ENCODE results near the gene VOPP1.
A peak's percentile ranks its signal among the peaks of the same experiment; 100 is the strongest.

The VOPP1 gene

GRCh38 chr7:55552320-55553023 is 19.8 kb downstream of the VOPP1 start:
- DNase-seq, result no peak

- DNase-seq, result no peak
These were observed 21.3 kb downstream of the VOPP1 start for GRCh38 chr7:55550841-55551537.

- no peak for DNase-seq
These were observed 22.2 kb downstream of the VOPP1 start for GRCh38 chr7:55550010-55550663.

GRCh38 chr7:55549457-55549856 is 22.8 kb downstream of the VOPP1 start:
- no peak for DNase-seq

GRCh38 chr7:55548295-55548731 is 24.0 kb downstream of the VOPP1 start:
- no peak for DNase-seq

- DNase-seq, result peak; percentile 16
These were observed 25.5 kb downstream of the VOPP1 start for GRCh38 chr7:55546814-55547213.

GRCh38 chr7:55545496-55545895 is 26.8 kb downstream of the VOPP1 start:
- DNase-seq, result no peak

- no peak for DNase-seq
These were observed 32.0 kb downstream of the VOPP1 start for GRCh38 chr7:55540226-55540858.

GRCh38 chr7:55539380-55539779 is 32.9 kb downstream of the VOPP1 start:
- DNase-seq, result no peak

- no peak for DNase-seq
These were observed 33.8 kb downstream of the VOPP1 start for GRCh38 chr7:55538538-55538937.

- DNase-seq, result no peak
These were observed 34.8 kb downstream of the VOPP1 start for GRCh38 chr7:55537458-55537990.

- no peak for DNase-seq
These were observed 35.5 kb downstream of the VOPP1 start for GRCh38 chr7:55536619-55537457.

- no peak for DNase-seq
These were observed 36.7 kb downstream of the VOPP1 start for GRCh38 chr7:55535617-55536016.

GRCh38 chr7:55534916-55535590 is 37.2 kb downstream of the VOPP1 start:
- DNase-seq, result no peak

GRCh38 chr7:55534262-55534915 is 37.9 kb downstream of the VOPP1 start:
- no peak for DNase-seq

- DNase-seq, result no peak
These were observed 38.6 kb downstream of the VOPP1 start for GRCh38 chr7:55533729-55534080.

GRCh38 chr7:55533050-55533728 is 39.1 kb downstream of the VOPP1 start:
- DNase-seq, result no peak

GRCh38 chr7:55532150-55532917 is 40.0 kb downstream of the VOPP1 start:
- DNase-seq, result no peak

- DNase-seq, result no peak
These were observed 40.8 kb downstream of the VOPP1 start for GRCh38 chr7:55531536-55531935.

- DNase-seq, result peak; percentile 34
These were observed 45.0 kb downstream of the VOPP1 start for GRCh38 chr7:55527307-55527706.

Measured in NCI-H1436 (cell line).